ENCODE data around the gene FNIP1. TPM values are rescaled to one million over a fixed set of nuclear protein-coding genes. Genes with fewer than 3 reads are reported as not detected.
A peak's percentile ranks its signal among the peaks of the same experiment; 100 is the strongest.

Gene FNIP1
- total and polyA plus RNA-seq, 2 donors from 2014 or later, result 2.9 to 31.1 TPM

- H3K4me3 ChIP-seq (ENCODE audit: low read length in 3 of 3), result peak overlapping the region in 1 of 3 donors; percentile 93
- no peaks in the 10 kb centered on the region for H3K9me3 ChIP-seq (ENCODE audit: control insufficient read depth in 2 of 3, insufficient read depth in 1 of 3, low read length in 3 of 3)
- H3K27ac ChIP-seq (ENCODE audit: low read depth in 2 of 2, low read length in 2 of 2), result no peak overlapping the region
- TF ChIP-seq CTCF (IDR thresholded peaks at IDR 0.05; ENCODE audit: borderline replicate concordance, extremely low read depth, insufficient read depth), result no peak
- H3K27me3 ChIP-seq (ENCODE audit: control insufficient read depth, insufficient read depth, low read length), result no peaks in the 10 kb centered on the region
- H3K9ac ChIP-seq (ENCODE audit: low read length in 3 of 3), result no peak overlapping the region
- no peaks in the 10 kb centered on the region for H3K36me3 ChIP-seq (ENCODE audit: control insufficient read depth in 2 of 3, insufficient read depth in 3 of 3, low read length in 3 of 3)
- FAIRE-seq, result no peak
- DNase-seq, result no peak
- intact Hi-C loops (cut with DNase I), result no loop called here
- peaks cover 0 to 9% (median 3%) of the 10 kb centered on the region in 3 donors for H3K4me1 ChIP-seq (ENCODE audit: control insufficient read depth in 2 of 3, insufficient read depth in 2 of 3, low read depth in 1 of 3, low read length in 3 of 3)
Measured at GRCh38 chr5:131794586-131794985, 2.2 kb downstream of the FNIP1 start.

DNA sequence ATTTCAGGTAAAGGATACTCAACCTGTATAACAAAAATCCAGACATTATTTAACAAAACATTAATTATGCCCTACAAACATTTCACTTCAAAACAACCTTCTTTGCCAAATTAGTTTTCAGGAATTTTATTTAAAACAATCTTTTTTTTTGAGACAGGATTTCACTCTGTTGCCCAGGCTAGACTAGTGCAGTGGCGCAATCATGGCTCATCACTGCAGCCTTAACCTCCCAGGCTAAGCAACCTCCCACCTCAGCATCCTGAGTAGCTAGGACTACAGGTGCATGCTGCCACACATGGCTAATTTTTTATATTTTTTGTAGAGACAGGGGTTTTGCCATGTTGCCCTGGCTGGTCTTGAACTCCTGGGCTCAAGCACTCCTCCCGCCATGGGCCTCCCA is 3.9 kb downstream of the FNIP1 start:
- peaks cover 0 to 7% (median 3%) of the 10 kb centered on the region in 3 donors for H3K4me1 ChIP-seq (ENCODE audit: control insufficient read depth in 2 of 3, insufficient read depth in 2 of 3, low read depth in 1 of 3, low read length in 3 of 3)
- TF ChIP-seq CTCF (IDR thresholded peaks at IDR 0.05; ENCODE audit: borderline replicate concordance, extremely low read depth, insufficient read depth), result no peak
- no peak for FAIRE-seq

GRCh38 chr5:131791866-131792265 is 5.0 kb downstream of the FNIP1 start:
- FAIRE-seq, result no peak

More for the DNA sequence above, 3.9 kb downstream of the FNIP1 start:
- no peaks in the 10 kb centered on the region for H3K9me3 ChIP-seq (ENCODE audit: control insufficient read depth in 2 of 3, insufficient read depth in 1 of 3, low read length in 3 of 3)
- intact Hi-C loops (cut with DNase I), result no loop called here
- no peak overlapping the region for H3K9ac ChIP-seq (ENCODE audit: low read length in 3 of 3)
- H3K36me3 ChIP-seq (ENCODE audit: control insufficient read depth in 2 of 3, insufficient read depth in 3 of 3, low read length in 3 of 3), result no peaks in the 10 kb centered on the region
- no peak overlapping the region for H3K4me3 ChIP-seq (ENCODE audit: low read length in 3 of 3)
- no peak overlapping the region for H3K27ac ChIP-seq (ENCODE audit: low read depth in 2 of 2, low read length in 2 of 2)
- DNase-seq, result no peak
- H3K27me3 ChIP-seq (ENCODE audit: control insufficient read depth, insufficient read depth, low read length), result no peaks in the 10 kb centered on the region

More at GRCh38 chr5:131791866-131792265, 5.0 kb downstream of the FNIP1 start:
- no peak for TF ChIP-seq CTCF (IDR thresholded peaks at IDR 0.05; ENCODE audit: borderline replicate concordance, extremely low read depth, insufficient read depth)
- Histone ChIP-seq H3K9me3 (ENCODE audit: control insufficient read depth in 2 of 3, insufficient read depth in 1 of 3, low read length in 3 of 3) (no peaks in the 10 kb centered on the region), H3K27me3 (ENCODE audit: control insufficient read depth, insufficient read depth, low read length) (no peaks in the 10 kb centered on the region), H3K4me1 (ENCODE audit: control insufficient read depth in 2 of 3, insufficient read depth in 2 of 3, low read depth in 1 of 3, low read length in 3 of 3) (peaks cover 0 to 15% (median 3%) of the 10 kb centered on the region in 3 donors), H3K9ac (ENCODE audit: low read length in 3 of 3) (no peak overlapping the region), H3K27ac (ENCODE audit: low read depth in 2 of 2, low read length in 2 of 2) (no peak overlapping the region), H3K36me3 (ENCODE audit: control insufficient read depth in 2 of 3, insufficient read depth in 3 of 3, low read length in 3 of 3) (no peaks in the 10 kb centered on the region), H3K4me3 (ENCODE audit: low read length in 3 of 3) (no peak overlapping the region)
- intact Hi-C loops (cut with DNase I), result no loop called here
- DNase-seq, result no peak
